Karpas-422 (cell line): ENCODE measurements around the gene GDPD5. TPM values are rescaled to one million over a fixed set of nuclear protein-coding genes. Genes with fewer than 3 reads are reported as not detected.

Experiments used
- DNase-seq: peaks from one replicate; pipeline ENCODE4 v3.0.0-alpha.2; 2015
- H2AFZ ChIP-seq: fragments of 200-600 bp; sonication (generic); 2 replicates; pipeline ENCODE4 v1.6.1; 2014; ENCODE audit warnings: antibody characterized with exemption, low read length, mixed read lengths
- H3K27ac ChIP-seq: fragments of 200-600 bp; sonication (generic); 2 replicates; pipeline ENCODE4 v1.5.1; 2014; ENCODE audit warnings: mild to moderate bottlenecking, low read length, moderate library complexity
- H3K27me3 ChIP-seq: fragments of 200-600 bp; sonication (generic); 2 replicates; pipeline ENCODE4 v1.6.1; 2014; ENCODE audit warnings: low read length, mixed read lengths
- H3K36me3 ChIP-seq: fragments of 200-600 bp; sonication (generic); 2 replicates; pipeline ENCODE4 v1.6.1; 2014; ENCODE audit warnings: low read length, mixed read lengths; ENCODE audit not compliant: insufficient read depth
- H3K4me1 ChIP-seq: fragments of 200-600 bp; sonication (generic); 2 replicates; pipeline ENCODE4 v1.6.1; 2014; ENCODE audit warnings: mild to moderate bottlenecking, low read length, mixed read lengths
- H3K4me2 ChIP-seq: fragments of 200-600 bp; sonication (generic); 2 replicates; pipeline ENCODE4 v1.6.1; 2014; ENCODE audit warnings: low read length, low read depth, mild to moderate bottlenecking; ENCODE audit not compliant: poor library complexity, severe bottlenecking
- H3K4me3 ChIP-seq: fragments of 200-600 bp; sonication (generic); 2 replicates; pipeline ENCODE4 v1.5.1; 2014; ENCODE audit warnings: mild to moderate bottlenecking, antibody characterized with exemption, low read length, mixed read lengths
- H3K79me2 ChIP-seq: fragments of 200-600 bp; sonication (generic); 2 replicates; pipeline ENCODE4 v1.6.1; 2014; ENCODE audit warnings: mild to moderate bottlenecking, low read length, mixed read lengths
- H3K9ac ChIP-seq: fragments of 200-600 bp; sonication (generic); 2 replicates; pipeline ENCODE4 v1.6.0; 2014; ENCODE audit warnings: low read length
- H3K9me2 ChIP-seq: fragments of 200-600 bp; sonication (generic), shearing (Covaris generic); replicated peaks from 2 replicates; pipeline ENCODE4 v1.6.0; 2014; ENCODE audit warnings: mild to moderate bottlenecking, low read length, moderate library complexity; ENCODE audit not compliant: insufficient read depth
- H3K9me3 ChIP-seq: fragments of 300-700, 200-600 bp; sonication (generic); 2 replicates; pipeline ENCODE4 v1.6.1; 2014; ENCODE audit warnings: low read length, mixed read lengths
- H4K20me1 ChIP-seq: fragments of 200-600 bp; sonication (generic); 2 replicates; pipeline ENCODE4 v1.6.1; 2014; ENCODE audit warnings: mild to moderate bottlenecking, antibody characterized with exemption, low read length, low read depth; ENCODE audit not compliant: insufficient read depth
- total RNA-seq: library from RNA; depleted of rRNA; stranded (reverse); fragments of >200 nt; shearing (Covaris generic); gene quantifications from 2 replicates; pipeline ENCODE4 v1.2.3, GENCODE V29; 2014; ENCODE audit warnings: low replicate concordance; rRNA removed

The GDPD5 gene, protein sequence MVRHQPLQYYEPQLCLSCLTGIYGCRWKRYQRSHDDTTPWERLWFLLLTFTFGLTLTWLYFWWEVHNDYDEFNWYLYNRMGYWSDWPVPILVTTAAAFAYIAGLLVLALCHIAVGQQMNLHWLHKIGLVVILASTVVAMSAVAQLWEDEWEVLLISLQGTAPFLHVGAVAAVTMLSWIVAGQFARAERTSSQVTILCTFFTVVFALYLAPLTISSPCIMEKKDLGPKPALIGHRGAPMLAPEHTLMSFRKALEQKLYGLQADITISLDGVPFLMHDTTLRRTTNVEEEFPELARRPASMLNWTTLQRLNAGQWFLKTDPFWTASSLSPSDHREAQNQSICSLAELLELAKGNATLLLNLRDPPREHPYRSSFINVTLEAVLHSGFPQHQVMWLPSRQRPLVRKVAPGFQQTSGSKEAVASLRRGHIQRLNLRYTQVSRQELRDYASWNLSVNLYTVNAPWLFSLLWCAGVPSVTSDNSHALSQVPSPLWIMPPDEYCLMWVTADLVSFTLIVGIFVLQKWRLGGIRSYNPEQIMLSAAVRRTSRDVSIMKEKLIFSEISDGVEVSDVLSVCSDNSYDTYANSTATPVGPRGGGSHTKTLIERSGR
- total RNA-seq: 137 and 237 TPM in 2 replicates

- Histone ChIP-seq H3K4me2 (peak within 1 kb of the TSS; percentile 80), H3K79me2 (peaks cover 49% of the 10 kb centered on the region), H3K4me3 (peak within 1 kb of the TSS; percentile 80), H3K27me3 (no peaks in the 10 kb centered on the region), H3K9me3 (no peaks in the 10 kb centered on the region), H3K9ac (peak within 1 kb of the TSS; percentile 97), H3K4me1 (peaks cover 43% of the 10 kb centered on the region), H2AFZ (no peak within 1 kb of the TSS), H3K9me2 (no peaks in the 10 kb centered on the region), H3K27ac (peak within 1 kb of the TSS; percentile 99), H4K20me1 (peaks cover 23% of the 10 kb centered on the region), H3K36me3 (0 out of 2 replicates have a peak, but pooled peaks cover 4% of the 10 kb centered on the region)
- DNase-seq: peak; percentile 96
Measured at GRCh38 chr11:75525433-75526191, at the start of gene GDPD5. GDPD5 (minus strand) TSS chr11:75525941; CDS start chr11:75477735, 48,206 bp downstream.

- H3K4me3 ChIP-seq: no peak overlapping the region
- DNase-seq: no peak
- no peak overlapping the region for H3K4me2 ChIP-seq
- no peaks in the 10 kb centered on the region for H3K9me3 ChIP-seq
- no peaks in the 10 kb centered on the region for H3K27me3 ChIP-seq
- no peaks in the 10 kb centered on the region for H3K36me3 ChIP-seq
- no peaks in the 10 kb centered on the region for H4K20me1 ChIP-seq
- H3K79me2 ChIP-seq: no peaks in the 10 kb centered on the region
- no peaks in the 10 kb centered on the region for H3K9me2 ChIP-seq
- H3K4me1 ChIP-seq: peaks cover 15% of the 10 kb centered on the region
- no peak overlapping the region for H3K9ac ChIP-seq
- H2AFZ ChIP-seq: no peak overlapping the region
- H3K27ac ChIP-seq: no peak overlapping the region
Measured at GRCh38 chr11:75574698-75575602, 49.2 kb upstream of the GDPD5 start.

- no peak for DNase-seq
- Histone ChIP-seq H3K4me2 (no peak overlapping the region), H3K27me3 (no peaks in the 10 kb centered on the region), H3K9ac (no peak overlapping the region), H4K20me1 (no peaks in the 10 kb centered on the region), H3K36me3 (no peaks in the 10 kb centered on the region), H3K4me1 (peaks cover 10% of the 10 kb centered on the region), H3K9me2 (no peaks in the 10 kb centered on the region), H3K79me2 (no peaks in the 10 kb centered on the region), H3K9me3 (no peaks in the 10 kb centered on the region), H3K27ac (no peak overlapping the region), H3K4me3 (no peak overlapping the region), H2AFZ (no peak overlapping the region)
Measured at GRCh38 chr11:75572744-75573143, 47.0 kb upstream of the GDPD5 start.

- Histone ChIP-seq H3K4me3 (no peak overlapping the region), H3K9ac (no peak overlapping the region), H3K79me2 (no peaks in the 10 kb centered on the region), H3K4me2 (no peak overlapping the region), H4K20me1 (no peaks in the 10 kb centered on the region), H3K27me3 (no peaks in the 10 kb centered on the region), H3K36me3 (no peaks in the 10 kb centered on the region), H3K4me1 (peaks cover 6% of the 10 kb centered on the region), H2AFZ (no peak overlapping the region), H3K9me2 (no peaks in the 10 kb centered on the region), H3K9me3 (no peaks in the 10 kb centered on the region), H3K27ac (no peak overlapping the region)
- DNase-seq: no peak
Measured at GRCh38 chr11:75571625-75572024, 45.9 kb upstream of the GDPD5 start.

DNA sequence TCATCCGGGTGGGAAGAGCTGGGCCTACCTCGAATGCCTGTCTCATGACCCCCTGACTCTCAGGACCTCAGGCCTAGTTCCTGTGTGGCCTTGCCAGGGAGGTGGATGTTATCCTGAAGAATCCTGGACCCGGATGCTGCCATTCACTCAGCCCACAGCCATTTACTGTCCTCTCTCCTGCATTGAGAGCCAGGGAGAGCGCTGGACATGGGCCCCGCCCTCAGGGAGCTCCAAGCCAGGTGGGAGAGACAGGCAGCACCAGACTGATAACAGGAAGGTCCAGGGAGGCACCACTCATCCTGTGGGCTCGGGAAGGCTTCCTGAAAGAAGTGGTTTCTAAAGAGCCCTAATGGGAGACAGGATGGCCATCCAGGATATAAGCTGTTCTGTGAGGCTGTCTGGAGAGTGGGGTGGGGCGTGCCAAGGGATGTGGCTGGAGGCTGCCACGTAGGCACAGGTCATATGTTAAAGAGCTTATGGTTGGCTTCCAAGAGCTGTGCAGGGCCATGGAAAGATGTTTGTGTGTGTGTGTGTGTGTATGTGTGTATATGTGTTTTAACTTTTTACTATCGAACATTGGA is 44.9 kb upstream of the GDPD5 start:
- Histone ChIP-seq H3K9me3 (no peaks in the 10 kb centered on the region), H3K4me2 (no peak overlapping the region), H3K4me1 (no peaks in the 10 kb centered on the region), H3K79me2 (no peaks in the 10 kb centered on the region), H4K20me1 (no peaks in the 10 kb centered on the region), H3K36me3 (no peaks in the 10 kb centered on the region), H3K27ac (no peak overlapping the region), H3K9ac (no peak overlapping the region), H2AFZ (no peak overlapping the region), H3K4me3 (no peak overlapping the region), H3K9me2 (no peaks in the 10 kb centered on the region), H3K27me3 (no peaks in the 10 kb centered on the region)
- no peak for DNase-seq

GRCh38 chr11:75568616-75569219 is 43.0 kb upstream of the GDPD5 start:
- no peak overlapping the region for H2AFZ ChIP-seq
- no peak for DNase-seq
- no peak overlapping the region for H3K27ac ChIP-seq
- H4K20me1 ChIP-seq: no peaks in the 10 kb centered on the region
- no peaks in the 10 kb centered on the region for H3K9me2 ChIP-seq
- H3K27me3 ChIP-seq: no peaks in the 10 kb centered on the region
- no peak overlapping the region for H3K9ac ChIP-seq
- no peak overlapping the region for H3K4me2 ChIP-seq
- H3K79me2 ChIP-seq: no peaks in the 10 kb centered on the region
- no peak overlapping the region for H3K4me3 ChIP-seq
- H3K4me1 ChIP-seq: peaks cover 2% of the 10 kb centered on the region
- H3K9me3 ChIP-seq: no peaks in the 10 kb centered on the region
- no peaks in the 10 kb centered on the region for H3K36me3 ChIP-seq

GRCh38 chr11:75567971-75568370 is 42.2 kb upstream of the GDPD5 start:
- H3K27me3 ChIP-seq: no peaks in the 10 kb centered on the region
- no peaks in the 10 kb centered on the region for H3K9me2 ChIP-seq
- no peaks in the 10 kb centered on the region for H4K20me1 ChIP-seq
- H3K9me3 ChIP-seq: no peaks in the 10 kb centered on the region
- peaks cover 9% of the 10 kb centered on the region for H3K4me1 ChIP-seq
- no peak overlapping the region for H3K4me2 ChIP-seq
- no peak overlapping the region for H3K4me3 ChIP-seq
- no peak overlapping the region for H3K9ac ChIP-seq
- H3K27ac ChIP-seq: no peak overlapping the region
- no peaks in the 10 kb centered on the region for H3K79me2 ChIP-seq
- H2AFZ ChIP-seq: no peak overlapping the region
- no peaks in the 10 kb centered on the region for H3K36me3 ChIP-seq
- no peak for DNase-seq
